ENCODE data around the gene NKX6-2. TPM values are rescaled to one million over a fixed set of nuclear protein-coding genes. Genes with fewer than 3 reads are reported as not detected.

Gene NKX6-2
- total RNA-seq, 1 donor, result not detected

DNA sequence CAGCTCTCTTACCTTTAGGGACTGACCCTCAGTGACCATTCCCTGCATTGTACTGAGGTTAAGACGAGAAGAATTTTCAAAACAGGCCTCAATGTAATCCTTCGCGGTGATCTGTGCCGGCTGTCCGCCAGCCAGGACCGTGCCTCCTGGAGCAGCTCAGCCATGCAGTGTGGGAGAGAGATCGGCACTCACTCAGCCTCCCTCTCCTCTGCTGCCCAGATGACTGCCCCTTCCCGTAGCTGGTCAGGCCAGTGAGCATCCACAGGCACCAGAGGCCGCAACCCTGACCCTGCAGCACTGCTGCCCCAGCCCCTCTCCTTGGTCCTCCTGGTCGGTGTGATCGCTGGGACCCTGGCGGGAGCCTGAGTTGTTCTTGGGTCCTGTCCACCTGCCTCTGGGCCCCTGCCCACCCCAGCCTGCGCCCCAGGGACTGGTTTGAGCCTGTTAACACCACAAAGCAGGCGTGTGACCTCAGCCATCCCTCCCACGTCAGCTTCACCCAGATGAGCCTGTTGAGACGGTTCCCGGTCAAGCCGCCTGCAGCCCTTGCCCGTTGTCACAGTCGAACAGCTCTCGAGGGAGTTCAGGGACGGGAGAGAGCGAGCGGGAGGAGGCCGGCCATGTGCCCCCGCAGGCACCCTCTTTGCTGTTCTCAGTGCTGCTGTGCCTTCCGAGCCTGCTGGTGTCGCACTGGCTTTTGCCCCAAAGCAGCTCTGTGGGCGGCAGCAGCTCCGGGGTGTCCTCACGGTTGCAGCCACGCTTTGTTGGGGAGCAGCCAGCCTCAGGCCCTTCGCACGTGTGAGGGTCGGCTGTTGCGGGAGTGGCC is 37.2 kb downstream of the NKX6-2 start:
- H3K9me3 ChIP-seq (ENCODE audit: low read depth, low read length), result no peaks in the 10 kb centered on the region
- DNase-seq (ENCODE audit: insufficient read length, low spot score, missing footprints), result no peak
- TF ChIP-seq, protein P1, sequence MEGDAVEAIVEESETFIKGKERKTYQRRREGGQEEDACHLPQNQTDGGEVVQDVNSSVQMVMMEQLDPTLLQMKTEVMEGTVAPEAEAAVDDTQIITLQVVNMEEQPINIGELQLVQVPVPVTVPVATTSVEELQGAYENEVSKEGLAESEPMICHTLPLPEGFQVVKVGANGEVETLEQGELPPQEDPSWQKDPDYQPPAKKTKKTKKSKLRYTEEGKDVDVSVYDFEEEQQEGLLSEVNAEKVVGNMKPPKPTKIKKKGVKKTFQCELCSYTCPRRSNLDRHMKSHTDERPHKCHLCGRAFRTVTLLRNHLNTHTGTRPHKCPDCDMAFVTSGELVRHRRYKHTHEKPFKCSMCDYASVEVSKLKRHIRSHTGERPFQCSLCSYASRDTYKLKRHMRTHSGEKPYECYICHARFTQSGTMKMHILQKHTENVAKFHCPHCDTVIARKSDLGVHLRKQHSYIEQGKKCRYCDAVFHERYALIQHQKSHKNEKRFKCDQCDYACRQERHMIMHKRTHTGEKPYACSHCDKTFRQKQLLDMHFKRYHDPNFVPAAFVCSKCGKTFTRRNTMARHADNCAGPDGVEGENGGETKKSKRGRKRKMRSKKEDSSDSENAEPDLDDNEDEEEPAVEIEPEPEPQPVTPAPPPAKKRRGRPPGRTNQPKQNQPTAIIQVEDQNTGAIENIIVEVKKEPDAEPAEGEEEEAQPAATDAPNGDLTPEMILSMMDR (IDR thresholded peaks at IDR 0.05; ENCODE audit: extremely low read depth, low read depth, low read length), result no peak

DNA sequence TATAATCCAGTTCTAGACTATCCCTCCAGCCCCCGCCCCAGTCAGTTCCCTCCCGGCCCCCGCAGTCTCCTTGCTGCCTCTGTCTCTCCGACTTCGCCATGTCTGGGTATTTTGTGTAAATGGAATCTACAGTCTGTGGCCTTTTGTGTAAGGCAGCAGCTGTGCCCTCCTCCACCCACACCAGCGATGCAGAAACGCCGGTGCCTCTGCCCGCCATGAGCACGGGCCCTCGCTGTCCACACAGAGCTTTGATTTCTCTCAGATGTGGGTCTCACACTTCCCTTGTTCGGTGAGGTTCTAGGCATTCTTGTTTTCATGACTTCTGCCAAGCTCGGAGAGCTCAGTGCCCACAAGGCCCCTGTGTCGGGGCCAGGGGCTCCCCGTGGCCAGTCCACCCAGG is 37.8 kb downstream of the NKX6-2 start:
- H3K36me3 ChIP-seq (ENCODE audit: insufficient read depth, low read length), result no peaks in the 10 kb centered on the region
- DNase-seq (ENCODE audit: insufficient read length, low spot score, missing footprints), result no peak

More for the DNA sequence above, 37.2 kb downstream of the NKX6-2 start:
- no peak overlapping the region for H2AFZ ChIP-seq (ENCODE audit: low read length)
- no peaks in the 10 kb centered on the region for H3K27me3 ChIP-seq (ENCODE audit: insufficient read depth, low read length)
- H3K4me1 ChIP-seq (ENCODE audit: insufficient read depth, low read length), result peaks cover 4% of the 10 kb centered on the region
- no peak overlapping the region for H3K27ac ChIP-seq (ENCODE audit: low read depth, low read length)
- H3K36me3 ChIP-seq (ENCODE audit: insufficient read depth, low read length), result no peaks in the 10 kb centered on the region
- H3K4me2 ChIP-seq (ENCODE audit: insufficient read depth, low read length), result no peak overlapping the region
- no peak overlapping the region for H3K4me3 ChIP-seq (ENCODE audit: insufficient read depth, low read length)
- H4K20me1 ChIP-seq (ENCODE audit: insufficient read depth, low read length), result no peaks in the 10 kb centered on the region
- no peaks in the 10 kb centered on the region for H3K79me2 ChIP-seq (ENCODE audit: insufficient read depth, low read length)

DNA sequence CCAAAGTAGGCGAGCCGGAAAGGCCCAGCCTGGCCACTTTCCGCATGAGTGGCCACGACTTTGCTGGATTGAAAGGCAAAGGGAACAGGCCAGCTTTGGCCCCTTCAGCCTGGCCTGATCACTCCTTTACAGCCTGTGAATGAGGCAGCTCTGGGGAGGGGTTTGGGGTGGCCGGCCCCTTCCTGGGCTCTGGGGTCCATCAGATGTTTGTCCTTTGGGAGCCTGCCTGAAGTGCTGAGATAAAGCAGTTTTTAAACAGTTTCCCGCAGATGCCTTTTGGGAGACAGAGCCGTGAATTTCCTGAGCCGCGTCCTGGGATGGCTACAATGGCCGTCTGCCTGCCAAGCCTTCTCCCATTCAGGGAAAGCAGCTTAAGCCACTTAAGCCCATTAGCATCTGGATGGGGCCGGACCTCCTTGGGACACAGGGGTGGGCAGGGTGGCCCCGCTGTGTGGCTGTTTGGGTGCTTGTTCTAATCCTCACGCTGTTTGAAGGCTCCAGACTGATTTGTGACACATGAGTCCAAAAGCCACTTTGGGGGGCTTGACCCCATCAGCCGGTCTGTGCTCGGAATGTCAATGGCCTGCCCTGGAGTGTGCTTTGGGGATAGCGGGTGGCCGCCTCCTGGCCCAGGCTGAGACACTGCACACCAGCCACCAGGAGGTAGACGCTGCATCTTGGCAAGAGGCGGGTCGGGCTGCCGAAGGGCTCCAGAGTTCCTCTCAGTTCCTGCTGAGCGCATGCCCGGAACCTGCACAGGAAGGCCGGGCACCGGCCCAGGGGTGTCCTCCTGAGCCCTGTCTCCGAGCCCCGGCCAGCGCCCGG is 38.9 kb downstream of the NKX6-2 start:
- TF ChIP-seq, protein P1 (IDR thresholded peaks at IDR 0.05; ENCODE audit: extremely low read depth, low read depth, low read length), result no peak
- no peaks in the 10 kb centered on the region for H3K9me3 ChIP-seq (ENCODE audit: low read depth, low read length)
- H3K36me3 ChIP-seq (ENCODE audit: insufficient read depth, low read length), result no peaks in the 10 kb centered on the region
- no peak overlapping the region for H3K27ac ChIP-seq (ENCODE audit: low read depth, low read length)
- no peak overlapping the region for H2AFZ ChIP-seq (ENCODE audit: low read length)
- H3K79me2 ChIP-seq (ENCODE audit: insufficient read depth, low read length), result no peaks in the 10 kb centered on the region
- H4K20me1 ChIP-seq (ENCODE audit: insufficient read depth, low read length), result no peaks in the 10 kb centered on the region
- DNase-seq (ENCODE audit: insufficient read length, low spot score, missing footprints), result no peak
- H3K4me3 ChIP-seq (ENCODE audit: insufficient read depth, low read length), result no peak overlapping the region
- no peak overlapping the region for H3K4me2 ChIP-seq (ENCODE audit: insufficient read depth, low read length)
- peaks cover 7% of the 10 kb centered on the region for H3K4me1 ChIP-seq (ENCODE audit: insufficient read depth, low read length)
- no peaks in the 10 kb centered on the region for H3K27me3 ChIP-seq (ENCODE audit: insufficient read depth, low read length)

More for the DNA sequence above, 37.8 kb downstream of the NKX6-2 start:
- no peaks in the 10 kb centered on the region for H4K20me1 ChIP-seq (ENCODE audit: insufficient read depth, low read length)
- H3K79me2 ChIP-seq (ENCODE audit: insufficient read depth, low read length), result no peaks in the 10 kb centered on the region
- H3K9me3 ChIP-seq (ENCODE audit: low read depth, low read length), result no peaks in the 10 kb centered on the region
- H3K4me2 ChIP-seq (ENCODE audit: insufficient read depth, low read length), result no peak overlapping the region
- H2AFZ ChIP-seq (ENCODE audit: low read length), result no peak overlapping the region
- H3K27me3 ChIP-seq (ENCODE audit: insufficient read depth, low read length), result no peaks in the 10 kb centered on the region
- peaks cover 7% of the 10 kb centered on the region for H3K4me1 ChIP-seq (ENCODE audit: insufficient read depth, low read length)
- no peak overlapping the region for H3K4me3 ChIP-seq (ENCODE audit: insufficient read depth, low read length)
- TF ChIP-seq, protein P1 (IDR thresholded peaks at IDR 0.05; ENCODE audit: extremely low read depth, low read depth, low read length), result no peak
- no peak overlapping the region for H3K27ac ChIP-seq (ENCODE audit: low read depth, low read length)

DNA sequence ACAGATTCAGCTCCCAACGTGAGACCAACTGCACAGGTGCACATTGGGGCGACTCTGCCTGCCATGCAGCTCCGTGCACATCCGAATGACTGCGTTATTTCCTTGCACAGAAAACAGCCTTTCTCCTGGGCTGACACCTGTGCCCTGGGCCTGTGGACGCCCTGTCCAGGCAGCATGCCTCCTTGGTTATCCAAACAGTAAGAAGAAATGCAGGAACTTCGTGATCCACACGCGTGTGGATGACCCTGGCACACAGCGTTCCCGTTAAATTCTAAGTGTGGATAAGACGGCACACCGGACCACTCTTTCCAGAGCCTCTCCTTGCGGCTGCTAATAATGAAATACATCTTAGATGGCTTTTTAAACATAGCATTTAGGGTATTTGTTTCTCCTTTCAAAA is 39.6 kb downstream of the NKX6-2 start:
- H4K20me1 ChIP-seq (ENCODE audit: insufficient read depth, low read length), result no peaks in the 10 kb centered on the region

More for the DNA sequence above, 39.6 kb downstream of the NKX6-2 start:
- no peak overlapping the region for H3K4me3 ChIP-seq (ENCODE audit: insufficient read depth, low read length)
- H3K4me1 ChIP-seq (ENCODE audit: insufficient read depth, low read length), result peaks cover 7% of the 10 kb centered on the region
- H3K36me3 ChIP-seq (ENCODE audit: insufficient read depth, low read length), result no peaks in the 10 kb centered on the region
- no peak overlapping the region for H3K27ac ChIP-seq (ENCODE audit: low read depth, low read length)
- H3K79me2 ChIP-seq (ENCODE audit: insufficient read depth, low read length), result no peaks in the 10 kb centered on the region
- H3K9me3 ChIP-seq (ENCODE audit: low read depth, low read length), result no peaks in the 10 kb centered on the region
- H3K27me3 ChIP-seq (ENCODE audit: insufficient read depth, low read length), result no peaks in the 10 kb centered on the region
- no peak overlapping the region for H2AFZ ChIP-seq (ENCODE audit: low read length)
- H3K4me2 ChIP-seq (ENCODE audit: insufficient read depth, low read length), result no peak overlapping the region
- TF ChIP-seq, protein P1 (IDR thresholded peaks at IDR 0.05; ENCODE audit: extremely low read depth, low read depth, low read length), result no peak
- DNase-seq (ENCODE audit: insufficient read length, low spot score, missing footprints), result no peak
